Measurements from ENCODE around the gene ZSCAN21. TPM values are rescaled to one million over a fixed set of nuclear protein-coding genes. Genes with fewer than 3 reads are reported as not detected.
A peak's percentile ranks its signal among the peaks of the same experiment; 100 is the strongest.

ZSCAN21 gene
- total RNA-seq, 2 experiments from 2014 or later: 5.6 to 7.9 TPM

GRCh38 chr7:100016215-100016901 lies 33.2 kb upstream of the ZSCAN21 start:
- Mint-ChIP-seq H3K4me3 (peak overlapping the region; percentile 92), H3K36me3 (peaks cover 3% of the 10 kb centered on the region), H3K4me1 (peaks cover 50% of the 10 kb centered on the region), H3K9me3 (ENCODE audit: low read depth) (no peaks in the 10 kb centered on the region), H3K27me3 (no peaks in the 10 kb centered on the region), H3K27ac (peak overlapping the region; percentile 96)
- ATAC-seq: no peak
- CTCF ChIA-PET: interaction anchor here (0.9 to 4.4 kb wide), 5 partner anchors 9 to 114 kb away, joined by 3 to 35 read pairs (median 4); partner anchors contain the start of gene COPS6
- no peak for DNase-seq

- H3K4me3 Mint-ChIP-seq: no peak overlapping the region
Measured at GRCh38 chr7:100017300-100017699, 32.3 kb upstream of the ZSCAN21 start.

GRCh38 chr7:100017875-100018274 lies 31.7 kb upstream of the ZSCAN21 start:
- ATAC-seq (no peak), DNase-seq (no peak)
- Mint-ChIP-seq H3K4me1 (peaks cover 49% of the 10 kb centered on the region), H3K27me3 (no peaks in the 10 kb centered on the region), H3K27ac (no peak overlapping the region), H3K4me3 (no peak overlapping the region), H3K9me3 (ENCODE audit: low read depth) (no peaks in the 10 kb centered on the region), H3K36me3 (peaks cover 8% of the 10 kb centered on the region)
- CTCF ChIA-PET: interaction anchor here (1.4 to 4.4 kb wide), 3 partner anchors 10 to 63 kb away, joined by 3 to 35 read pairs (median 6); no protein-coding TSS in a partner anchor

More at GRCh38 chr7:100017300-100017699, 32.3 kb upstream of the ZSCAN21 start:
- Mint-ChIP-seq H3K4me1 (peaks cover 51% of the 10 kb centered on the region), H3K9me3 (ENCODE audit: low read depth) (no peaks in the 10 kb centered on the region), H3K36me3 (peaks cover 8% of the 10 kb centered on the region), H3K27me3 (no peaks in the 10 kb centered on the region), H3K27ac (no peak overlapping the region)
- no peak for DNase-seq
- CTCF ChIA-PET: interaction anchor here (0.9 to 4.4 kb wide), 6 partner anchors 10 to 113 kb away, joined by 3 to 35 read pairs (median 4); partner anchors contain the start of gene COPS6
- ATAC-seq: no peak

GRCh38 chr7:100019908-100020307 lies 29.7 kb upstream of the ZSCAN21 start:
- Mint-ChIP-seq H3K27me3 (no peaks in the 10 kb centered on the region), H3K27ac (no peak overlapping the region), H3K4me3 (no peak overlapping the region), H3K36me3 (peaks cover 23% of the 10 kb centered on the region), H3K9me3 (ENCODE audit: low read depth) (no peaks in the 10 kb centered on the region), H3K4me1 (peaks cover 44% of the 10 kb centered on the region)
- ATAC-seq (no peak), DNase-seq (no peak)
- CTCF ChIA-PET: interaction anchor here (1.2 to 2.2 kb wide), 4 partner anchors 20 to 101 kb away, joined by 3 to 6 read pairs (median 4); no protein-coding TSS in a partner anchor

GRCh38 chr7:100021297-100021696 lies 28.3 kb upstream of the ZSCAN21 start:
- ATAC-seq (no peak), DNase-seq (no peak)
- no peak overlapping the region for H3K4me3 Mint-ChIP-seq
- H3K9me3 Mint-ChIP-seq (ENCODE audit: low read depth): no peaks in the 10 kb centered on the region
- no peaks in the 10 kb centered on the region for H3K27me3 Mint-ChIP-seq
- H3K36me3 Mint-ChIP-seq: peaks cover 33% of the 10 kb centered on the region
- H3K4me1 Mint-ChIP-seq: peaks cover 46% of the 10 kb centered on the region
- peak overlapping the region; percentile 47 for H3K27ac Mint-ChIP-seq
- CTCF ChIA-PET: interaction anchor here (0.6 to 2.3 kb wide), 10 partner anchors 23 to 547 kb away, joined by 3 to 8 read pairs (median 4); no protein-coding TSS in a partner anchor

- DNase-seq (no peak), ATAC-seq (no peak)
- H3K27me3 Mint-ChIP-seq: no peaks in the 10 kb centered on the region
- H3K9me3 Mint-ChIP-seq (ENCODE audit: low read depth): no peaks in the 10 kb centered on the region
- H3K4me3 Mint-ChIP-seq: no peak overlapping the region
- peaks cover 32% of the 10 kb centered on the region for H3K36me3 Mint-ChIP-seq
- H3K4me1 Mint-ChIP-seq: peaks cover 36% of the 10 kb centered on the region
- CTCF ChIA-PET: interaction anchor here (0.9 to 2.3 kb wide), 6 partner anchors 9 to 108 kb away, joined by 3 to 8 read pairs (median 4); no protein-coding TSS in a partner anchor
- no peak overlapping the region for H3K27ac Mint-ChIP-seq
Measured at GRCh38 chr7:100022621-100023020, 27.0 kb upstream of the ZSCAN21 start.

DNA sequence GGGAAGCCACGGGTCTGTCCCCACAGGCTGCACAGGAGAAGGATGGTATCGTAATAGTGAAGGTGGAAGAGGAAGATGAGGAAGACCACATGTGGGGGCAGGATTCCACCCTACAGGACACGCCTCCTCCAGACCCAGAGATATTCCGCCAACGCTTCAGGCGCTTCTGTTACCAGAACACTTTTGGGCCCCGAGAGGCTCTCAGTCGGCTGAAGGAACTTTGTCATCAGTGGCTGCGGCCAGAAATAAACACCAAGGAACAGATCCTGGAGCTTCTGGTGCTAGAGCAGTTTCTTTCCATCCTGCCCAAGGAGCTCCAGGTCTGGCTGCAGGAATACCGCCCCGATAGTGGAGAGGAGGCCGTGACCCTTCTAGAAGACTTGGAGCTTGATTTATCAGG lies 26.0 kb upstream of the ZSCAN21 start:
- H3K36me3 Mint-ChIP-seq: peaks cover 32% of the 10 kb centered on the region
- no peak overlapping the region for H3K27ac Mint-ChIP-seq
- CTCF ChIA-PET: interaction anchor here (1.2 kb wide), 1 partner anchor 10 kb away, joined by 3 read pairs; no protein-coding TSS in a partner anchor
- H3K4me1 Mint-ChIP-seq: peaks cover 31% of the 10 kb centered on the region
- H3K27me3 Mint-ChIP-seq: no peaks in the 10 kb centered on the region
- no peak for DNase-seq
- H3K4me3 Mint-ChIP-seq: no peak overlapping the region
- H3K9me3 Mint-ChIP-seq (ENCODE audit: low read depth): no peaks in the 10 kb centered on the region
- no peak for ATAC-seq

DNA sequence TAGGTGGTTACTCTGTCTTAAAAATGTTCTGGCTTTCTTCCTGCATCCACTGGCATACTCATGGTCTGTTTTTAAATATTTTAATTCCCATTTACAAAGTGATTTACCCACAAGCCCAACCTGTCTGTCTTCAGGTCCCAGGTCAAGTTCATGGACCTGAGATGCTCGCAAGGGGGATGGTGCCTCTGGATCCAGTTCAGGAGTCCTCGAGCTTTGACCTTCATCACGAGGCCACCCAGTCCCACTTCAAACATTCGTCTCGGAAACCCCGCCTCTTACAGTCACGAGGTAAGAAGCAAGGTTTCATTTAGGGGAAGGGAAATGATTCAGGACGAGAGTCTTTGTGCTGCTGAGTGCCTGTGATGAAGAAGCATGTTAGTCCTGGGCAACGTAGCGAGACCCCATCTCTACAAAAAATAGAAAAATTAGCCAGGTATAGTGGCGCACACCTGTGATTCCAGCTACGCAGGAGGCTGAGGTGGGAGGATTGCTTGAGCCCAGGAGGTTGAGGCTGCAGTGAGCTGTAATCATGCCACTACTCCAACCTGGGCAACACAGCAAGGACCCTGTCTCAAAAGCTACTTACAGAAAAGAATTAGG lies 25.5 kb upstream of the ZSCAN21 start:
- Mint-ChIP-seq H3K36me3 (peaks cover 32% of the 10 kb centered on the region), H3K4me3 (no peak overlapping the region), H3K27ac (no peak overlapping the region), H3K9me3 (ENCODE audit: low read depth) (no peaks in the 10 kb centered on the region), H3K27me3 (no peaks in the 10 kb centered on the region), H3K4me1 (peaks cover 26% of the 10 kb centered on the region)
- CTCF ChIA-PET: no interaction called here
- no peak for DNase-seq
- no peak for ATAC-seq

GRCh38 chr7:100027197-100027596 lies 22.4 kb upstream of the ZSCAN21 start:
- H3K4me3 Mint-ChIP-seq: no peak overlapping the region
- H3K4me1 Mint-ChIP-seq: peaks cover 14% of the 10 kb centered on the region
- H3K9me3 Mint-ChIP-seq (ENCODE audit: low read depth): no peaks in the 10 kb centered on the region
- no peak overlapping the region for H3K27ac Mint-ChIP-seq
- no peaks in the 10 kb centered on the region for H3K27me3 Mint-ChIP-seq
- no peak for ATAC-seq
- CTCF ChIA-PET: interaction anchor here (0.7 to 1.4 kb wide), 3 partner anchors 22 to 313 kb away, joined by 4 to 7 read pairs (median 4); partner anchors contain the start of gene ZSCAN21
- H3K36me3 Mint-ChIP-seq: peaks cover 41% of the 10 kb centered on the region
- no peak for DNase-seq

- no peak for ATAC-seq
- H3K27ac Mint-ChIP-seq: no peak overlapping the region
- H3K9me3 Mint-ChIP-seq (ENCODE audit: low read depth): no peaks in the 10 kb centered on the region
- H3K36me3 Mint-ChIP-seq: peaks cover 43% of the 10 kb centered on the region
- no peaks in the 10 kb centered on the region for H3K27me3 Mint-ChIP-seq
- CTCF ChIA-PET: interaction anchor here (0.5 to 1.1 kb wide), 4 partner anchors 15 to 92 kb away, joined by 3 to 5 read pairs (median 4); partner anchors contain the start of gene ZKSCAN1
- H3K4me1 Mint-ChIP-seq: peaks cover 11% of the 10 kb centered on the region
- DNase-seq: no peak
- H3K4me3 Mint-ChIP-seq: no peak overlapping the region
Measured at GRCh38 chr7:100029596-100029995, 20.0 kb upstream of the ZSCAN21 start.

DNA sequence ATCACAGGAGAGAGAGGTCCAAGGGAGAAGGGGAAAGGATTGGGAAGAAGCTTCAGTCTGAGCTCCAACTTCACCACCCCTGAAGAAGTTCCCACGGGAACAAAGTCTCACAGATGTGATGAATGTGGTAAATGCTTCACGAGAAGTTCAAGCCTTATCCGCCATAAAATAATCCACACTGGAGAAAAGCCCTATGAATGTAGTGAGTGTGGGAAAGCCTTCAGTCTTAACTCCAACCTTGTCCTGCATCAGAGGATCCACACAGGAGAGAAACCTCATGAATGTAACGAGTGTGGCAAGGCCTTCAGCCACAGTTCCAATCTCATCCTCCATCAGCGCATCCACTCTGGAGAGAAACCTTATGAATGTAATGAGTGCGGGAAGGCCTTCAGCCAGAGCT lies 16.0 kb upstream of the ZSCAN21 start:
- CTCF ChIA-PET: no interaction called here
- H3K4me3 Mint-ChIP-seq: no peak overlapping the region

DNA sequence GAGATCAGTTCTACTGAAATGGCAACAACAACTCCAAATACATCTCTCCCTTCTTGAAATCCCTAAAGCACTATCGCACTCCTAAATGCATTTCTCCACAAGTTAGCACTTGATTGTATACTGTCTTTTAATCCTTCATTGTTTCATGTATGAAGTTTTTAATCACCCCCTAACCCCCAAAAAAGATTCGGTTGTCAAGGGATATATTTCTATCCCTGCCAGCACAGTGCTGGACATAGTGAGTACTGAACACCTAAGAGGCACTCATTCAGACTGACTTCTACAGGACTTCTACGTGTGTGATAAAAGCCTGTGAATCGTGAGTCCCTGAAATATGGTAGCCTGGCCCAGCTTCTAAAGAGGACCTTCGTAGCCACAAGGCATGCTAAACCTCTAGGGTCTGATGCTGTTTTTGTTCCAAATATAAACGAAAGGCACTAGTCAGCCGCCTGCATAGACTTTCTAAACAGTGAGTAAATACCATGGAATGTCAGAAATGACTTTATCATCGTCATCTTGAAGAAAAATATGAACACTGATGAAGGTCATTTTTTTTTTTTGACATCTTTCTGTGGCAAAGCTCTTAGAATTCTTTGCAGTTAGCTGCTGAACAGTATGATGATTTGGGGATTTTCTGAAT lies 14.6 kb upstream of the ZSCAN21 start:
- Mint-ChIP-seq H3K4me3 (no peak overlapping the region), H3K4me1 (peaks cover 2% of the 10 kb centered on the region), H3K27ac (no peak overlapping the region), H3K9me3 (ENCODE audit: low read depth) (no peaks in the 10 kb centered on the region), H3K36me3 (peaks cover 55% of the 10 kb centered on the region), H3K27me3 (no peaks in the 10 kb centered on the region)
- DNase-seq: no peak
- CTCF ChIA-PET: interaction anchor here (0.6 kb wide), 1 partner anchor 45 kb away, joined by 3 read pairs; no protein-coding TSS in a partner anchor
- ATAC-seq: no peak

More for the DNA sequence above, 16.0 kb upstream of the ZSCAN21 start:
- Mint-ChIP-seq H3K27ac (no peak overlapping the region), H3K36me3 (peaks cover 55% of the 10 kb centered on the region), H3K9me3 (ENCODE audit: low read depth) (no peaks in the 10 kb centered on the region), H3K4me1 (no peaks in the 10 kb centered on the region), H3K27me3 (no peaks in the 10 kb centered on the region)
- ATAC-seq (no peak), DNase-seq (no peak)

DNA sequence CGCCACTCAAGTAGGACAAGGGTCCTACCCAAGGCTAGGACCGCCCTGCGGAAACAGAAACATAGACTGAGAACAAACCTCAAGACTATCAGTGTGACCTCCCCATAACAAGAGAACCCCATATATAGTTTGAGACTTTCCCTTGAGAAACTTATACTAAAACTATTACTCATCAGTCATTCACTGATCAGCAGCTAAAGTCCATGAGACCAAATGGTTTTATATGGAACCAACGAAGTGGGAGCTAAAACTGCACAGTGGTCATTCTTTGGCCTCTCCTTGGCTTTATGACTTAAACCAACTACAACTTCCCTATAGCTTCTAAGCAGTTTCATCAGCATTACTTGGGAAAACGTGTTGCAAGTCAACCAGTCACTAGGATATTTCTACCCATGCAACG lies 13.7 kb upstream of the ZSCAN21 start:
- CTCF ChIA-PET: interaction anchor here (0.6 kb wide), 1 partner anchor 46 kb away, joined by 3 read pairs; no protein-coding TSS in a partner anchor
- peaks cover 48% of the 10 kb centered on the region for H3K36me3 Mint-ChIP-seq

More for the DNA sequence above, 13.7 kb upstream of the ZSCAN21 start:
- Mint-ChIP-seq H3K4me3 (no peak overlapping the region), H3K9me3 (ENCODE audit: low read depth) (no peaks in the 10 kb centered on the region), H3K4me1 (peaks cover 10% of the 10 kb centered on the region), H3K27ac (no peak overlapping the region), H3K27me3 (no peaks in the 10 kb centered on the region)
- ATAC-seq (no peak), DNase-seq (no peak)

Data from activated CD8-positive, alpha-beta memory T cell treated with anti-CD3 and anti-CD28 coated beads, Interleukin-2, amount 10 ng/mL, durations not matched to agents 7 days and 5 days (primary cell).